ENCODE results near the gene MGMT.

- TF ChIP-seq, protein P1, sequence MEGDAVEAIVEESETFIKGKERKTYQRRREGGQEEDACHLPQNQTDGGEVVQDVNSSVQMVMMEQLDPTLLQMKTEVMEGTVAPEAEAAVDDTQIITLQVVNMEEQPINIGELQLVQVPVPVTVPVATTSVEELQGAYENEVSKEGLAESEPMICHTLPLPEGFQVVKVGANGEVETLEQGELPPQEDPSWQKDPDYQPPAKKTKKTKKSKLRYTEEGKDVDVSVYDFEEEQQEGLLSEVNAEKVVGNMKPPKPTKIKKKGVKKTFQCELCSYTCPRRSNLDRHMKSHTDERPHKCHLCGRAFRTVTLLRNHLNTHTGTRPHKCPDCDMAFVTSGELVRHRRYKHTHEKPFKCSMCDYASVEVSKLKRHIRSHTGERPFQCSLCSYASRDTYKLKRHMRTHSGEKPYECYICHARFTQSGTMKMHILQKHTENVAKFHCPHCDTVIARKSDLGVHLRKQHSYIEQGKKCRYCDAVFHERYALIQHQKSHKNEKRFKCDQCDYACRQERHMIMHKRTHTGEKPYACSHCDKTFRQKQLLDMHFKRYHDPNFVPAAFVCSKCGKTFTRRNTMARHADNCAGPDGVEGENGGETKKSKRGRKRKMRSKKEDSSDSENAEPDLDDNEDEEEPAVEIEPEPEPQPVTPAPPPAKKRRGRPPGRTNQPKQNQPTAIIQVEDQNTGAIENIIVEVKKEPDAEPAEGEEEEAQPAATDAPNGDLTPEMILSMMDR (IDR thresholded peaks at IDR 0.05) = no peak
- no peak for TF ChIP-seq POLR2A (IDR thresholded peaks at IDR 0.05)
Measured at GRCh38 chr10:129793479-129793878, 326.4 kb downstream of the MGMT start.
